H7 (cell line): ENCODE measurements around the gene TMEM106C. TPM values are rescaled to one million over a fixed set of nuclear protein-coding genes. Genes with fewer than 3 reads are reported as not detected.
"Not testable (repeated sequence)": the region's sequence is repeated elsewhere in the genome, so short reads cannot be mapped to it uniquely, and the experiment has no call there.

Experiments used
- DNase-seq: peaks from one replicate; pipeline ENCODE4 v3.0.0; 2012
- H3K27me3 ChIP-seq: 2 replicates; pipeline ENCODE4 v1.6.0; 2011; ENCODE audit warnings: mild to moderate bottlenecking, low read length; ENCODE audit not compliant: control insufficient read depth, insufficient read depth
- H3K36me3 ChIP-seq: replicated peaks from 2 replicates; pipeline ENCODE4 v1.5.1; 2011; ENCODE audit warnings: low read length; ENCODE audit not compliant: control insufficient read depth, insufficient read depth
- H3K4me3 ChIP-seq: 2 replicates; pipeline ENCODE4 v1.5.1; 2011; ENCODE audit warnings: low read depth, mild to moderate bottlenecking, control low read depth, low read length, moderate library complexity; ENCODE audit not compliant: insufficient read depth
- total RNA-seq: library from RNA; depleted of rRNA; stranded (reverse); fragments of >200 nt; shearing (Covaris generic); gene quantifications from 2 replicates; pipeline ENCODE4 v1.2.3, GENCODE V29; 2014

TMEM106C gene
- total RNA-seq, 1 experiment from 2014 or later = 13.4 TPM

DNA sequence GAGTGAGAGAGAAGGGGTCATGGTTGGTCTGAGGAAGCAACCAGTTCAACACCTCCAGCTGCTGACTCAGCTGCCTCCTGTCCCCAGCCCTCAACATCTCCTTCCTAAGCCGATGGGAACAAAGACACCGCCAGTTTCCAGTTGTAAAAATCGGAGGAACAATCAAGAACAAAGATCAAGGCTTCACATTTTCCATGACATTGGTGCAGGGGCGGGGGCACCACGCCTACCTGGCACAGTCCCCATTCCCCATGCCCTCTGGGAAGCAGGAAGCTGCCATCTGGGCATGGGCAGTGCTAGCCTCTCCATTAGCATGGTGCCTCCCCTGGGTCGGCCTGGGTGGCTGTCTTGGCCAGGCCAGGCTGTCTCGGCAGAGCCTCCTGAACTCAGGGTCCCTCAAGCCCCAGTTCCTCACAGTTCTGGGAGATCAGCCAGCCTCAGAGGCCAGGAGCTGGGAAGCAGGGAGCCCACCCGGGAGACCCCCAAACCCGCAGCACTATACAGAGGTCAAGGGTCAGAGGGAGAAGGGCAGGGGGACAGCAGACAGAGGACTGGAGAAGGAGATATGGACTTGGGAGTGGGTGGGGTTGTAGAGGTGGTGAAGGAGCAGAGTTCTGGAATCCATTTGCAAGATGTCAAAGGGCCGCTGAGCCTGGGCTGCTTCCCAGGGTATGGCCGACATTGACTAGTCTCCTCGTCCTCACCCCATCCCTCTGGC is 19.6 kb upstream of the TMEM106C start:
- H3K36me3 ChIP-seq = no peaks in the 10 kb centered on the region
- H3K27me3 ChIP-seq = peaks cover 11% of the 10 kb centered on the region
- no peak for DNase-seq

DNA sequence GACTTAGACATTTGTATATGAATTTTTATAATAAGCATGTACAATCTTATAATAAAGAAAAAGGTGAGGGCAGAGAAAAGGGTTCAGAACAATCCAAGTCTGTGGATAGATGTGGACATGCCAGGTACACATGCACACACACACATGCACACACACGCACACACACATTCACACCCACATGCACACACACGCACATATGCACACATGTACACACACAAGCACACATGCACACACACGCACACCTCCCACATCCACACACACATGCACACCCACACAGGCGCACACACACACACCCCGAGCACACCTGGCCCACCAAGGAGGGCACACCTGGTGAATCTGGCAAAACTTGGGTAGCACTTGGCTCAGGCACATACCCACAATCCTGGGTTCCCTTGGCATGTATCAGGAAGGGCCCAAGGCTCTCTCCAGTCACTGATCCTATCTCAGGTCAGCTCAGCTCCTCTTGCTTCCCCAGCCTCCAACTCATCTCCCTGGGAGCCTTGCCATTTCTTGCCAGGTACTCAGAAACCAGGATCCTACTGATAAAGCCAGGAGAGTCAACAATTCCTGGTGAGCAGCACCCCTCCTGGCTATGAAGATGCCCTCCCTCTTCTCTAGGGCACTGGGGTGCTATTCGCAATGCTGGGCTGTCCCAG is 18.6 kb upstream of the TMEM106C start:
- H3K27me3 ChIP-seq = peaks cover 10% of the 10 kb centered on the region

More for the DNA sequence above, 19.6 kb upstream of the TMEM106C start:
- no peak overlapping the region for H3K4me3 ChIP-seq

DNA sequence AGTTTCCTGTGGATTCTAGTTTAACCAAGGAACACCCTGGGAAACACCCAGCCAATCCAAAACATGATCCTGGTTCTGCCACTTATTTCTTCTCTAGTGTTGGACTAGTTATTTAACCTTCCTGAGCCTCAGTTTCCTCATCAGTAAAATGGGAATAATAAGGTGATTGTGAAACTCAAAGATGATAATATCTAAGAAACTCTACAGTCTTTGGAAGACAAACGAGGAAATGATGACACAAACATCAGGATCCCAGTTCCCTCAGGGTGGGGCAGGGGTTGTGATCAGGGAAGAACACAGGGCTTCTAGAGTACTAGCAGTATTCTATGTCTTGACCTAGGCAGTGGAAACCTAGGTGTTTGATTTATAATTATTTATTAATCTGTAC is 18.1 kb upstream of the TMEM106C start:
- no peak for DNase-seq
- Histone ChIP-seq H3K36me3 (no peaks in the 10 kb centered on the region), H3K27me3 (peaks cover 10% of the 10 kb centered on the region), H3K4me3 (no peak overlapping the region)

More for the DNA sequence above, 18.6 kb upstream of the TMEM106C start:
- no peak for DNase-seq
- H3K36me3 ChIP-seq = no peaks in the 10 kb centered on the region
- H3K4me3 ChIP-seq = no peak overlapping the region

DNA sequence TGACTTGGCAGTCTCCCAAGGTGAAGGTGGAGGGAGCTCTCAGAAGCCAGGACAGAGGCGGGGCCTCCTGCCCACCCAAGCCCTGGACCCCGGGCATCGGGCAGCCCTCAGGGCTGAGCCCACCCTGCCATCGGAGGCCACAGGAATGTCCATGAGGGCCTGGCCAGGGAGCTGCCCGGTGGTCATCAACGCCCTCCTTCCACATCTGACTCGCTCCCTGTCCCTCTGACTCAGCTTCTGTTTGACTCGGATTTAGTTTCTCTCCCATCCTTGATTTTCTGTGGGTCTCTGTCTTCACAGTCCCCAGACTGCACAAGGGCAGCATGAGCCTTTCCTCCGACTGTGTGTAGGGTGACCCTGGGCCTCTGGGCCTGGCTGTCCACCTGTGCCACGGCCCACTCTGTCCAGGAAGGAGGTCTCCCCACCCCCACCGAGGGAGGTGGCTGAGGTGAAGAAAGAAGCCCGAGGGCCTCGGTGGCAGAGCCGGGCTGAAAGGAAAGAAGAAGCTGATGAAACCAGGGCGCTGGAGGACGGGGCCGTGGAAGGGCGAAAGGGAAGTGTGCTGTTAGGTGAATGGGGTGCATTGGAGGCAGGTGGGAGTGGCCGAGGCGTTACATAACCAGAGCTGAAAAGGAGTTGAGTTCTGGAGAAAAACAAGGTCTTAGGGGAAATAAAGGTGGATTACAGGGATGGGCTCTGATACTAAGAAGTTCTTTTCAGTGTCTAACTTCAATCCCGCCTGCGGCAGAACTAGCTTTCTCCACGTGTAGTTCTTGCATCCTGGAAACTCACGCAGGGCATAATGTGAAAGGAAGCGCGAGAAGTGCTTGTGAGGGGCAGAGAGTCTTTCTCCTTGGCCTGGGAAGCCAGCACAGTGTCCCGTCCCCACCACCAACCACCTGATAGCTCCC is 16.7 kb upstream of the TMEM106C start:
- Histone ChIP-seq H3K36me3 (no peaks in the 10 kb centered on the region), H3K4me3 (no peak overlapping the region), H3K27me3 (peaks cover 6% of the 10 kb centered on the region)
- peak; percentile 63 for DNase-seq

DNA sequence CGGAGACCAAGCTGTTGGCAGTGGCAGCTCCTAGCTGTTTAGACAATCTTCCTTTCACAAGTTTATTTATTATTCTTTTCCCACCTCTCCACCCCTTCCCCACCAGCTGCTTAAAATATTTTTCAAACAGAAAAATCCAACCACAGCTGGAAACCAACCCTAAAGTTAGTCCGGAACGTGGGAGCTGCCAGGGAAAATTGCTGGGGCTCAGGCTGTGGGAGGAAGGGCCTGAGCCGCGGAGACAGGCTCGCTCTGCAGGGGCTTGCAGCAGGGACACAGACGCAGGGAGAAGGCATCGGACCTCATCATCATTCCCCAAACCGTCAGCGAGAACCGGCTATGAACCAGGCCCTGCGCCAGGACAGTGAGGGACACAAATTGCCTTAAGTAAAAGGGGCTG is 16.1 kb upstream of the TMEM106C start:
- no peaks in the 10 kb centered on the region for H3K36me3 ChIP-seq
- DNase-seq = no peak
- H3K4me3 ChIP-seq = no peak overlapping the region
- H3K27me3 ChIP-seq = peaks cover 3% of the 10 kb centered on the region; the same call in 1 of the 2 replicates

DNA sequence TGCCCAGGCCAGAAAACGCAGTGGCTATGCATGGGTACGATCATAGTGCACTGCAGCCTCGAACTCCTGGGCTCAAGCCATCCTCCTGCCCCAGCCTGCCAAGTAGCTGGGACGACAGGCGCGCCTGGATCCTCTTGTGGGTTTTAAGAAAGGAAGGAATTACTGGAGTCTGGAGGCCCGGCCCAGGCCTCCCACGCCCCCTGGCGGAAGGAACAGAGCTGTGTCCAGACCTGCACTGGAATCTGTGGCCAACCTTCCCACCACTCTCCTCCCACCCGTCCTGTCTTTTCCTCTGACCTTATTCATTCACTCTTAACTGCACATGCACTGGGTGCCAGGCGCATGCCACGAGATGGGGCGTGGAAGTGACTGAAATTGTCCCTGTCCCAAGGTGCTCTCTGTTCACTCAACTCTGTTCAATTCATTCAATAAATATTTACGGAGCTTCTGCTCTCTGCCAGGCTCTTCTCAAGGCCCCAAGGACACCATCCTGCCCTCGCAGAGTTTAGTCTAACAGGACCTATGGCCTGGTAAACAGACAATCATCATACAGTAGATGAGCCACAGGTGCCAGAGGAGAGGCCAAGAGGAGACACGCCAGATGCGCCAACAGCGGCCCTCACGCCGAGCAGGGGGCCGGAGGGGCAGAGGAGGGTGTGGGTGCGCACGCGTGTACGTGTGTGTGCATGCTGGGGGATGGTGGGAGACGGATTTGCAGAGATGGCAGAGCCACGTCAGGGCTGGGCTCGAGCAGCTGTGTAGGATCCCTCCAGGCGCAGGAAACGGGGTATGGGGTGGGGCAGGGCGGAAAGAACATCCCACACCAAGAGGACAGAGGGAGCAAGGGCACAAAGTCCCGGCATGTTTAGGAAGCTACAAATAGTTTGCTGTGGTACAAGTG is 13.7 kb upstream of the TMEM106C start:
- H3K27me3 ChIP-seq = no peaks in the 10 kb centered on the region; the same call in 1 of the 2 replicates
- H3K36me3 ChIP-seq = no peaks in the 10 kb centered on the region
- H3K4me3 ChIP-seq = no peak overlapping the region
- DNase-seq = peak; percentile 95

DNA sequence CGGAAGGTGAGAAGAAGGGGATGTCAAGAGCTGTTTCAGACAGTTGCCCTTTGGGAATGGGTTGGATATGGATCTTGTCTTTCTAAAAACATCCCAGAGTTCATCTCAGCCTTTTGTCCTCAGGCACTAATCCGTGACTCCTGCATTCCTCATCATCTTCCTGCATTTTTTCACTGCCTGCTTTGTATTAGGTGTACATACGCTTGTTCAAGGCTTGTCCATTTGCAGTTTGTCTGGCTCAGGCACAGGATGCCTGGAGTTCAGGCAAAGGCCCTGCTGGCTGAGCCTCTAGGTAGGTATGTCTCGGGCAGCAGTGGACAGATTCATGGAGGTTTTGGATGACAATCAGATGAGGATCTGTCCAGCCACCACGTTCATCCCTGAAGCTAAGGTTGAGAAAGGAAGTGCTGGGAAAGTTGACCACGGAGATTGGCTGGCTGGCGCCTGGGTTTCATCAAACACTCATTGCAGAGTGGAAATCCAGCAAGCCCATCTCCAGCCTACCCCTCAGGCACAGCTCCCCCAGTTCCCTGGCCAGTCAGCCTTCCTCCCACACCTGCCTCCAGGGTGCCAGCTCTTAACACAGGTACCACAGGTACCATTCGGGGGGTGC is 12.4 kb upstream of the TMEM106C start:
- H3K4me3 ChIP-seq = no peak overlapping the region
- DNase-seq = no peak
- H3K27me3 ChIP-seq = no peaks in the 10 kb centered on the region; the same call in 1 of the 2 replicates
- H3K36me3 ChIP-seq = no peaks in the 10 kb centered on the region

DNA sequence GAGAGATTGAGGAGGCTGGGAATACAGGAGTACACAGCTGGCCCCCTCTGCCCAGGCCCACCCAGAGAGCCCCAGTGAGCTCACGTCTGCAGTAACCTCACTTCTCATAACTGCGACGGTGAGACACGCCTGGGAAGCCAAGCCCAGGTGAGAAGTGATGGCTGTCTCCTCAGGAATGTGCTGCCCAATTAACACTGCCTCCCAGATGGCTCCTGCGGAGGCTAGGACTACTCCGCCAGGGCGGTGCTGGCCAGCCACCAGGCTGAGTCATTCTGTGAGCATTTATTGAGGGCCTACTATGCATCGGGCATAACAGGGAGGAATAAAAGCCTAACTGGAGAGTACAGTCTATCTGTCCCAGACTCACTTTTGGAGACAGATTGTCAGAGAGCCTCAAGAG is 9.3 kb upstream of the TMEM106C start:
- Histone ChIP-seq H3K4me3 (no peak overlapping the region), H3K36me3 (no peaks in the 10 kb centered on the region), H3K27me3 (no peaks in the 10 kb centered on the region; the same call in 1 of the 2 replicates)
- no peak for DNase-seq

DNA sequence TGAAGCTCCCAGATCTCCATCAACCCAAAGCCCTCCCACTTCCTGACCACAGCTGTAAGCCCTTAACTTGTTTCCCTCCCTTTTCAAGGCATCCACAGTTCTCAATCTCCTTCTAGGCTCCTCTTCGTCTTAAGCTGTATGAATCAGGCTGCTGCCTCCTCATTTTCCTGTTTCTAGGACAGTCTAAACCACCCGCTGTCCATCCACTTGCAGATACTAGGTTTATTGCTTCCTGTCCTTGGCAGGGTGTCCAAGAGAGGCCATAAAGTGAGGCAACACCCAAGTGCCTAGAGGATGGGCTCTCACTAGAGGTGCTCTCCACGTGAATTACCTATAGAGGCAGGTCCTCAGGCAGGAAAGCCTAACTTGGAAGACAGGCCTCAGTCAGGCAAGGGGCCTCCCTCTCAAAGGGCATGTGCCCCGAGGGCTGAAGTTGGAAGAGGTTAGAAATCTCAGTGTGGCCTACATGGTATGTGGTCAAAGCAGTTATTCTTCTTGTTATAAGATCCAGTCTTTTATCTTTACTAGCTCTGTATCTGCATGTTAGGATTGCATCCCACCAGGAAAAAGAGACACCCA is 8.8 kb upstream of the TMEM106C start:
- no peak overlapping the region for H3K4me3 ChIP-seq
- no peak for DNase-seq
- no peaks in the 10 kb centered on the region for H3K36me3 ChIP-seq
- no peaks in the 10 kb centered on the region; the same call in 1 of the 2 replicates for H3K27me3 ChIP-seq

DNA sequence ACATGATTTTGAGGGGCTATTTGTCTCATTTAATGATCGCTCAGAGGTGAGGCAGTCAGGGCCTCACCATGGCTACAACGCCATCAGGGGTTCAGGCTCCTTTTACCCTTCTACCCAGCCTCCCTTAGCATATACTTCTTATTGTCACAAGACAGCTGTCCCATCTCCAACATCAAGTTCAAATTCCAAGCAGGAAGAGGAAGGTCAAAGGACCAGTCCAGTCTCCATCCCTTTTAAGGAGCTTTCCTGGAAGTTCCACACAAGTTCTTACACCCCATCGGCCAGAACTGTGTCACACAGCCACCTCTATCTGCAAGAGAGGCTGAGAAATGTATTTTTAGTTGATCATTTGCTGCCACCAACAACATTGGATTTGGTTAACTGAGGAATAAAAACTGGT is 8.3 kb upstream of the TMEM106C start:
- H3K4me3 ChIP-seq = no peak overlapping the region
- no peaks in the 10 kb centered on the region for H3K36me3 ChIP-seq
- no peaks in the 10 kb centered on the region; the same call in 1 of the 2 replicates for H3K27me3 ChIP-seq
- no peak for DNase-seq

DNA sequence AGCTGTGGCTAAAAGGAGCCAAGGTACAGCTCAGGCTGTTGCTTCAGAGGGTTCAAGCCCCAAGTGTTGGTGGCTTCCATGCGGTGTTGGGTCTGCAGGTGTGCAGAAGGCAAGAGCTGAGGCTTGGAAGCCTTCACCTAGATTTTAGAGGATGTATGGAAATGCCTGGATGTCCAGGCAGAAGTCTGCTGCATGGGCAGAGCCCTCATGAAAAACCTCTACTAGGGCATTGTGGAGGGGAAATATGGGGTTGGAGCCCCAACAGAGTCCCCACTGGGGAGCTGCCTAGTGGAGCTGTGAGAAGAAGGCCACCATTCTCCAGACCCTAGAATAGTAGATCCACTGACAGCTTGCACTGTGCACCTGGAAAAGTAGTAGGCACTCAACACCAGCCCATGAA is 5.7 kb upstream of the TMEM106C start:
- DNase-seq, H3K27me3 ChIP-seq: not testable (repeated sequence)

DNA sequence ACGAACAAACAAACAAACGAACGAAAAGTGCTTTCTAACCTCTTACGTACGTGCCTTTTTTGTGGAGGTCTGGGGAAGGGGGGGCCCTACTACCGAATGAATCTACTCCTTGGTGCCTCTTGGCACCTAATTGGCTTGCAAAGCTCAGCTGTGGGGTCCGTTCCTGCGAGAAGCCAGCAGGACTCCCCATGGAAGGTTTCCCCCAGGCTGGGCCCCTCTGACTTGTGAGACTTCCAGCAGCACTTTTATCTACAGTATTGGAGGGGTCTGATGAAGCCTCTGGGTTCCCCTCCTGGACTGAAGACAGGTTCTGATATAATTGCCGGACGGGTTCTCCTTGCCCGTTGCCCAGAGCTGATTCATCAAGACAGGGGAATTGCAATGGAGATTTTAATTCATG is 1.2 kb upstream of the TMEM106C start:
- peaks cover 31% of the 10 kb centered on the region for H3K27me3 ChIP-seq
- no peak overlapping the region for H3K4me3 ChIP-seq
- DNase-seq = no peak
- H3K36me3 ChIP-seq = no peaks in the 10 kb centered on the region; the same call in 1 of the 2 replicates

More for the DNA sequence above, 5.7 kb upstream of the TMEM106C start:
- not testable (repeated sequence) for H3K4me3 ChIP-seq, H3K36me3 ChIP-seq

DNA sequence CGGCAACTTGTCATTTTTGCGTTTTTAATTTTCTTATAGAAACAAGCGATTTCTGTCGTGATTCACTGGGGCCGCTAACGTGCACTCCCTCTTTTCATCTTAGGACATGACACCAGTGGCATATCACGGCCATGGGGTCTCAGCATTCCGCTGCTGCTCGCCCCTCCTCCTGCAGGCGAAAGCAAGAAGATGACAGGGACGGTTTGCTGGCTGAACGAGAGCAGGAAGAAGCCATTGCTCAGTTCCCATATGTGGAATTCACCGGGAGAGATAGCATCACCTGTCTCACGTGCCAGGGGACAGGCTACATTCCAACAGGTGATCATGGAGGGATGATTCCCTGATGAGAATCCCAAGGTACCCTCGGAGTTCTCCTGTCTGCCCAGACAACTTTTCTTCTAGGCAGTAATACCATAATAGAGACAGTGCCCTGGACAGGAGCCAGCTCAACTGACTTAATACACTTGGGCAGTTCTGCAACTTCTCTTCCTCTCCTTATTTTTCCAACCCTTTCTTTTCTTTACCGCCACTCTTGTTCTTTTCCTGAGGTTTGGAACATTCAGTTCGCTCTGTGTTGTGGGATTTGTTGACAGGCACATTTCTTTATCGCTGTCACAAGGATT is 821 bp downstream of the TMEM106C start:
- no peaks in the 10 kb centered on the region; the same call in 1 of the 2 replicates for H3K36me3 ChIP-seq
- peak overlapping the region; percentile 65 for H3K4me3 ChIP-seq
- H3K27me3 ChIP-seq = peaks cover 31% of the 10 kb centered on the region
- DNase-seq = peak; percentile 64
